HG03108 (cell line): ENCODE data around the gene KCTD11.
"Not testable (repeated sequence)": the region's sequence is repeated elsewhere in the genome, so short reads cannot be mapped to it uniquely, and the experiment has no call there.

Experiments used
- ATAC-seq: cut with Tn5 transposase; IDR thresholded peaks from one replicate; pipeline ENCODE4 v1.9.1; 2021; ENCODE audit warnings: moderate library complexity; ENCODE audit not compliant: unreplicated experiment

The KCTD11 gene

DNA sequence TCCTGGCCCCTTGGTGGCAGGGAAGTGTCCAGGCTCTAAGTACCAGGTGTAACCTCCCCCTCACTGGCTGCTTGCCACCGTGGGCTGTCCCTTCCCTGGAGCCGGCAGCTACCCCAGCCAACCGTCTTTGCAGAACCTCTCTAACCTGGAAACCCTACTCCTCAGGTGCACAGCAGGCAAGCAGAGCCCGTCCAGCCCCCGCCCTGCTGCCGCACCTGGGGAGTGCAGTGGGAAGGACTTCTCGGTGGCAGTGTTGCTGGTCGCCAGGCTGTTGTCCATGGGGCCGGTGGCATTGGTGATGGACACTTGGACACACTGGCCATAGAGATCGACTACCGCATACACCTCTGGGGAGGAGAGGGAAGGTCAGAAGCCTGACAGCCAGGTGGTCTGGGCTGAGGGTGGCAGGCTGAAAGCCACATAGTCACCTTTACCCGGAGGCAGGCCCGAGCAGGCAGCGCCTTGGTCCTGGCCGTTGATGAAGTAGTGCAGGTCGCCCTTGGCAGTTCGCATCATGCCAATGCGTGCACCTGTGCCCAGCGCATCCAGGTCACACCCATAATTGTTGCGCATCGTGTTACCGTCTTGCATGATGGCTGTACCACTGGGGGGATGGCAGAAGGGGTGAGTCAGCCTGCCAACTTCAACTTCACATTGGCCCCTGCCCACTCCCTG lies 29.3 kb upstream of the KCTD11 start:
- no peak for ATAC-seq

DNA sequence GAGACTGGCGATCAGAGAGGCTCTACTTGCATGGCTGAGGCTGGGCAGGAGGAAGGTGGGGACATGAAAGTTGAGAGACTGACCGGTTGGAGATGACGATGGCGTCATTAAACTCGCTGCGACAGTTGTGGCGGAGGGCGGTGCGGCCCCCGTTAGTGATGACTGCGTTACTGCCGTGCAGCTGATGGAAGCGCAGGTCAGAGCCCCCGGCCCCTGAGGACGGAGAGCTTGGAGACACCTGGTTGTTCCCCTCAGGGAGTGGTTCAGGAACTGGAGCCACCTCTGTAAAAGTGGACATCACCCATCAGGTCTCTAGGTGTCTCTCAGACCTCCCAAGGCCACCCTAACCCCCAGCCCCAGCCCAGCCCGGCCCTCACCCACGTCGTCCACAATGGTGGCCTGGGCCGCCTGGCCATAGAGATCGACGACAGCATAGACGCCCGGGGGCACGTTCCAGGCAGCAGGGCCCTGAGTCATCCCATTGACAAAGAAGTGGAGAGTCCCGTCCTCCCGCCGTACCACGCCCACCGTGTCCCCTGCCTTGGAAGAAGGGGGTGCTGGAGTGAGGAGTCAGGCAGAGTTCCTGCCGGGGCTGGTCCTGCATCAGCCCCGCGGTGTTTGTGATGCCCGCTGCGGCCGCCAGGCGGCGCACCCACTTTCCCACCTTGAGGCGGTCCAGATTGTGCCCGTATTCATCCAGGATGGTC lies 28.1 kb upstream of the KCTD11 start:
- no peak for ATAC-seq

DNA sequence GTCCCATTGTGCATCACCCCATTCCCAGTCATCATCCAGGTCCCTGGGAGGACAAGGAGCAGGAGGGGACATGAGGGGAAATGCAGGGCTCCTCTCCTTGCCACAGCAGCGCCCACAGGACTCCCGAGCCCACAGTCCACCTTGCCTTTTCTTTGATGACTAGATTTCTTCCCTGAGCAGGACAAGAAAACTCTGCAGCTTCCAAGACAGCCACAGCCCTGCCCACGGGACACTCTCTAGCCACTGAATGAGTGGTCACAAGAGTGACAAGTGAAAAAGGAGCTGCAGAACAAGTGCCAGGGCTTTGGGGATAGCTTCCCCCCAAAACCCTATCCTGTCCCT lies 27.6 kb upstream of the KCTD11 start:
- ATAC-seq = no peak

DNA sequence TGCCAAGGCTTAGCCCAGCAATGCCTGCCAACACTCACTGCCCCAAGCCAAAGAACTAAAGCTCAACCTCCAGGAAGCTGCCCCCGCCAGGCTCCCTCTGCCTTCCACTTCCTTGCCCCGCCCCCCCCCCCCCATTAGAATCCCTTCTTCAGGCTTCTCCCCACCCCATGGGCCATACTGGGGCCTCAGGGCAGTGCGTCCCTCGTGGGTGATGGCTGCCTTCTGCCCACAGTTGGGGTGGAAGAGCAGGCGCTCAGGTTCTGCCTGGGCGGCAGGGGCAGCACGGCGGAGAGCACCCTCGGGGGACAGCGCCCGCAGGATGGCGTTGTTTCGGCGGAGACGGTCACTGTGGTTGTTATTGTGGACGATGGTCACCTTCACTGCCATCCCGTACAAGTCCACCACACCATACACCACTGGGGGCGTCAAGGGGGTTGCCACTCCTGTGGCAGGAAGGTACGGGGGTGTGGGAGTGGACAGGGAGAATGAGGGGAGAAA lies 26.9 kb upstream of the KCTD11 start:
- no peak for ATAC-seq

DNA sequence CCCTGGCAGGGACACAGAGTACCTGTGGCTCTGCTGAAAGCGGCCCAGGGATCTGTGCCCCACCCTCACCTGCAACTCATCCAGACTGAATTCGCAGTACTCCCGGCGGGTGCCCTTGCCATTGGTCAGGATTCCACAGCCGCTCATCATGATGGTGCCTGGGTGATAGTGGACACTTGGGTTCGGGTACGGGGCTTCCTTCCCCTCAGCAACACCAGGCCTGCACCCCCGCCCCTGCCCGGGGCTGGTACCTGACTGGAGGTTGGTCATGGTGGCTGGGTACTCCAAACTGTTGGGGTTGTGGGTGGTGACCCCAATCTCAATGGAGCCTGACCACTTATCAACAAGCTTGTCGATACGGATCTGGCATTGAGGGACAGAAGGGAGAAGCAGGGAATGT lies 25.8 kb upstream of the KCTD11 start:
- no peak for ATAC-seq

DNA sequence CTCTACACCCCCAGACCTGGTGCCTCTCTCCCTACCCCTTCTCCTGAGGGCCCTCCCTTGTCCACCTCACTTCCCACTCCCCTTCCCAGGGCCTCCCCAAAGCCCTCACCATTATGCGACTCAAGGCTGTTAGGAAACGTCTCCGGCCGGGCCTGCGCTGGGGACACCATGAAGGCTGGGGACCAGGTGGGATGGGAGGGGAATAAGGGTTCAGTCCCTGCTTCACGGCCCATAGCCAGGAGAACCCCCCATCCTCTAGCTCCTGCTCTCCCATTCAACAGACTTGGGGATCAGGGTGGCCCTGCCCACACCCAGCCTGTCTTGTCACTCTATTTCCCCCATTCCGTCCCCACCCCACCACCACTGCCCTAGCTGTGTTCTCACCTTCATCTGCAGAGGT lies 24.9 kb upstream of the KCTD11 start:
- ATAC-seq = no peak

DNA sequence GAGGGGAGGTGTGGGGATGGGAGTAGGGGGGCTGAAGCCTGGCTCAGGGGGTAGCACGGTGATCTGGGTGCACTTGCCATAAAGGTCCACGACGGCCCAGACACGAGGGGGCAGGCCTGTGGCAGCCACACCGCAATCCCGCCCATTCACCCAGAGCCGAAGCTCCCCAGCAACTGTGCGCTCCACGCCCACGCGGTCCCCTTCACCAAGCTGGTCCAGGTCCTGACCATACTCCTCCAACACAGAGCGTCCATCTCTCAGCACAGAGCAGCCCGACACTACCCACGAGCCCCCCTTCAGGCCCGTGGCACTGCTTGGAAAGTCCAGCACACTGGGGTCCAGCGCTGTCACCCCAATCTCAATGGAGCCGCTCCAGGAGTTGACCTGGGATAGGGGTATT lies 24.5 kb upstream of the KCTD11 start:
- no peak for ATAC-seq

DNA sequence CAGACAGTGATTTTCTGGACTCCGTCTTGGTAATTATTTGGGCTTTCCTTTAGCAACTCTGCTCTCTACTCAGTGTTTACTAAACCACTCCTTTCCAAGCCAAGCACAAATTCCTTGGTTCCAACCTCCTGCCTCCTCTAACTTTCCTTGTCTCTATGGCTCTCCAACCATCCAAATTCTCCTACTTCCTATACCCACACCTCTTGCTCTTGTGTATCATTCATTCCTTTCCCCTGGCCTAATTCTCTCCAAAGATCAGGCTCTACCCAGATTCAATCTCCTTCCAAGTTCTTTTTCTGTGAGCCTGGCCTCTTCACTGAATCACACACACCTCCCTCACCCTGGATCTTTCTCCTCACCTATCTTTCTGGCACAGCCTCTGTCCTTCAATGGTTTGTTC lies 24.0 kb upstream of the KCTD11 start:
- ATAC-seq = no peak

DNA sequence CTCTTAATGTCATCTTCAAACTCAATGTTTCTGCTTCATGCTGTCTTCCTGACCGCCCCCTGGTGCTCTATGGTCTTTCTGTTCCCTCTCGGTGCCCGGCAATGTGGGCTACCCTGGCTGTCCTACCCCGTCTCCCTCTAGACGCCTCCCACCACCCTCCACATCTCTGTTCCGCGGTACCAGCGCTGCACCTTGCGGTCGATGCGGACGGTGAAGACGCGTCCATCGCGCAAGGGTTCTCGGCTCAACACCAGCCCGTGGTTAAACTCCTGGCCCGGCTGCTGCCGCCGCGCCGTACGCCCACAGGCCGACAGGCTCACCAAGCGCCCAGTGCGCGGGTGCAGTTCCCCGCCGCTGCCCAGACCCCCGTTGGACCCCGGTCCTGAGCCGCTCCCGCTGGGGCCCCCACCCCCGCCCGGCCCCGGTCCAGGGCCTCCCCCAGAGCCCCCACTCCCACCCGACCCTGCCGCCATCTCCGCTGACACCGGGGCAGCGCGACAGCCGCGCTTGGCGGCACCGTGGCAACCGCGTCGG lies 23.1 kb upstream of the KCTD11 start, which contains the start of gene NEURL4:
TSS of gene NEURL4 (minus strand) at position 496 of the 534 bp plus-strand sequence. CDS start at position 473, 23 bp downstream.
- ATAC-seq = peak; percentile 1

DNA sequence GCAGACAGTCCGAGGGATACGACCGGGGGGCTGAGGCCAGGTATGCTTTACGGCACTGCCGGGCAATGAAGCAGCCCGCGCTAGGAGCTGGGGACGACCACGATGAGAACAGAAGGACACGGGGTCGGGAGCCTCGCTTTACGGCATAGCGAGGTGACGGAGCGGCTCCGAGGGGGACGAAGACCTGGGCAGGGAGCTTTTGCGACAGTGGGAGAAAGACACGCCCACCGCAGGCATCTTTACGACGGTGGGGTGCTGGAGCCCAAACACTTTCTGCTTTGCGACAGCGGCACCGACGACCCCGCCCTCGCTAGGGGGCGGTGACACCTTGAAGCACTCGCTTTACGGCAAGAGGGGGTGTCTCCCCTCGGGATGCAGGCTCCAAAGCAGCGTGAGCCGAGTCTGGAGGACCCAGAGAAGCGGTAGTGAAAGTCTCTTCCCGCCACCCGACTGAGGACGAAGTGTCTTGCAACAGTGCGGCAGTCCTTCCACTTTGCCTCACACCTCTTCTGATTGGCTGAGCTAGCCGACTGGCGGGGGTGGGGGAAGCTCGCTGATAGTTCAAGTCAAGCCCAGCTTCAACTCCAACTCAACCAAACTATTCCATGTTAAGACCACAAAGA lies 22.5 kb upstream of the KCTD11 start:
- ATAC-seq = peak; percentile 55

DNA sequence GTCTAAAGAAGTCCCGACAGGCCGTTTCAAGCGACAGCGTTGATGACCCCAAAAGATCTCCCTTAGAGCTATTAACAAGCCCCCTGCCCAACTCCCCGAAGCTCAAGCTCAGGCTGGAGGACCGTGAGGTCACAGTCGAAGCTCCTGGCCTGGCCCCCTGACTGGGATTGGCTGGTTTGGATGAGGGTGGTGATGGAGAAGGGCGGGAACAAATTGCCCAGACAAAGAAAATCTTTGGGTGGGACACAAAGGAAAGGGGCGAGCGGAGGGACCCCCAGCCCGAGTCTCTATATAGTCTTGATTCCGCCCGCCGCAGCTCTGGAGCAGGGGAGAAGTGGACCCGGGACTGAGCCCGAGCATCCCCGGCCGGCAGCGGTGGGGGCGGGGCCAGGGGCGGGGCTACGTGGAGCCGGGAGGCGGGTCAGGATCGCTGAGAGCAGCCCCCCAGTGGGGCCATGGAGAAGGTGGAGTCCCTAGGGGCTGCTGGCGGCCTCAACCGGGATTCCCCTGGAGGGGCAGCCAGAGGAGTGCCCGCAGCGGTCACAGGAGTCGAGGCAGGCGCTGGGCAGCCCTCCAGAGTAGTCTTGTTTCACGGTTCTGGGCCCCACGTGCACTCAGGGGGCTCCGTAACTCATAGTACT lies 21.8 kb upstream of the KCTD11 start:
- ATAC-seq = peak; percentile 36

DNA sequence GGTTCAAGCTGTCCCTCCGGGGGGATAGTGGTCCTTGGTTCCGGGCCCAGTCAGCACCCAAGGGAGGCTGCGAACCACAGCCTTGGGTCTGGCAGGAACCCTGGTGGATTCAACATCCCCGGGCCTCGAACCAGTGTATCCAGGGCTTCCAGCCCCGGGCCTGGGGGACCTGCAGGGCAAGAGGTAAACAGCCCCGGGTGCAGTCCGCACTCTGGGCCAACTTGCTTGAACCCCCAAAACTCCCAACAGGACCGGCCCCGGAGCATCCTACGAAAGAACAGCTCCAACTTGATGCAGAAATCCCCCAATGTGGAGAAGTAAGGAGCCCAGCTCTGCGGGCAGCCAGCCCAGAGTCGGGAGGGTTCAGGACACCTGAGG lies 21.3 kb upstream of the KCTD11 start:
- ATAC-seq = no peak

DNA sequence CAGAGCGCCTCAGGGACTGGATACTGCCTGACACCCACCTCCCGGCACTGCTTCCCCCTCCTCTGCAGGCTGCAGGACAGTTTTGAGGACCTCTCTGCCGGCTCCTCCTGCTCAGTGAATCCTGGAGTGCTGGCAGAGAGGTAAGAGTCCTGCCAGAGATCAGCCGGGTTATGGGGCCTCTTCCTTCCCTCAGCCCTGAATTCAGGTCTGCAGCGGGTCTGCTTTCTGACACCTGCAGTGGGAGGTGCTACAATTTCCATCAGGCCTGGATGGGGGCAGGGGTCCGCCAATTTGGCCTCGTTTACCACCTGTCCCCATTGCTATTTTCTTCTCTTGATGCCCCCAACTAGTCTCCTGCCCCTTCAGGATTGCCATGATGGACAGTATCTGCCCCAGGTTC lies 19.9 kb upstream of the KCTD11 start:
- ATAC-seq = no peak

DNA sequence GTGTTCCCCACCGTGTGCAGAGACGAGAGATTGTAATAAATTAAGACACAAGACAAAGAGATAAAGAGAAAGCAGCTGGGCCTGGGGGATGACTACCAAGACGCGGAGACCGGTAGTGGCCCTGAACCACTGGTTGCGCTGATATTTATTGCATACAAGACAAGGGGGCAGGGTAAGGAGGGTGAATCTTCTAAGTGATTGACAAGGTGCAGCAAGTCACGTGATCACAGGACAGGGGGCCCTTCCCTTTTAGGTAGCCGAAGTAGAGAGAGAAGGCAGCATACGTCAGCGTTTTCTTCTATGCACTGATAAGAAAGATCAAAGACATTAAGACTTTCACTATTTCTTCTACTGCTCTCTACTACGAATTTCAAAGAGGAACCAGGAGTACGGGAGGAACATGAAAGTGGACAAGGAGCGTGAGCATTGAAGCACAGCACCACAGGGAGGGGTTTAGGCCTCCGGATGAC lies 19.3 kb upstream of the KCTD11 start:
- ATAC-seq = not testable (repeated sequence)

DNA sequence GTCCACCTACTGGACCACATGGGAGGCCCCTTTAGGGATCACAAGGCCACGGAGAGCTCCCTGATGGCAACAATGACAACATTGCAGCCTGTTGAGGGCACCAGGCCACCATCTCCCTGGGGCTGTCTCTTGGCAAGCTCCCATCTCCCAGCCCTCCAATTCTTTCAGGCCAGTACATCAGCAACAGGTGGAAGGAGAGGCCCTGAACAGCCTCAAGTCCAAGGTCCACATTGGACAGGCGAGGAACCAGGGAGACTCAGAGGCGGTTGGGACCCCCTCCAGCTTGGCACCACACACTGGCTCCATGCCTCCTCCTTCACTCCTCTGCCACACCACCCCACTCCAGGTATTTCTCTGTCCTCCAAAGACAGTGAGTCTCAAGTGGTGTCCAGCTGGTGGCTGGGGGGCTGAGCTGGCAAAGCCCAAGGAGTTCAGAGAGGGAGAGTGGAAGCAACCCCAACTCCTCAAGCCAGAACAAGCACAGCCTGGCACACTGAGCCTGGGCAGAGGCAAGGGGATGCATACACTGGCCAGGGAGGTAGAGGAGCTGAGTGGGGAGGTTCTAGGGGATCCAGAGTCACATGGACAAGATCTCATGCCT lies 16.9 kb upstream of the KCTD11 start:
- no peak for ATAC-seq

DNA sequence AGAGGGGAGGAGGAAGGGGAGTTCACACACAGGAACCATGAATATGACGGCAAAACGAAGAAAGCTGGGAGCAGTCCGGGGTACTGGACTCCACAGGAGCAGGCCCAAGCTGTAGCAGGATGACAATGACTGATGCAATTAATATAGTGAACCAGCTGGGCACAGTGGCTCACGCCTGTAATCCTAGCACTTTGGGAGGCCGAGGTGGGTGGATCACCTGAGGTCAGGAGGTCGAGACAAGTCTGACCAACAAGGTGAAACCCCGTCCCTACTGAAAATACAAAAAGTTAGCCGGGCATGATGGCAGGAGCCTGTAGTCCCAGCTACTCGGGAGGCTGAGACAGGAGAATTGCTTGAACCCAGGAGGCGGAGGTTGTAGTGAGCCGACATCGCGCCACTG lies 16.2 kb upstream of the KCTD11 start:
- ATAC-seq = not testable (repeated sequence)

DNA sequence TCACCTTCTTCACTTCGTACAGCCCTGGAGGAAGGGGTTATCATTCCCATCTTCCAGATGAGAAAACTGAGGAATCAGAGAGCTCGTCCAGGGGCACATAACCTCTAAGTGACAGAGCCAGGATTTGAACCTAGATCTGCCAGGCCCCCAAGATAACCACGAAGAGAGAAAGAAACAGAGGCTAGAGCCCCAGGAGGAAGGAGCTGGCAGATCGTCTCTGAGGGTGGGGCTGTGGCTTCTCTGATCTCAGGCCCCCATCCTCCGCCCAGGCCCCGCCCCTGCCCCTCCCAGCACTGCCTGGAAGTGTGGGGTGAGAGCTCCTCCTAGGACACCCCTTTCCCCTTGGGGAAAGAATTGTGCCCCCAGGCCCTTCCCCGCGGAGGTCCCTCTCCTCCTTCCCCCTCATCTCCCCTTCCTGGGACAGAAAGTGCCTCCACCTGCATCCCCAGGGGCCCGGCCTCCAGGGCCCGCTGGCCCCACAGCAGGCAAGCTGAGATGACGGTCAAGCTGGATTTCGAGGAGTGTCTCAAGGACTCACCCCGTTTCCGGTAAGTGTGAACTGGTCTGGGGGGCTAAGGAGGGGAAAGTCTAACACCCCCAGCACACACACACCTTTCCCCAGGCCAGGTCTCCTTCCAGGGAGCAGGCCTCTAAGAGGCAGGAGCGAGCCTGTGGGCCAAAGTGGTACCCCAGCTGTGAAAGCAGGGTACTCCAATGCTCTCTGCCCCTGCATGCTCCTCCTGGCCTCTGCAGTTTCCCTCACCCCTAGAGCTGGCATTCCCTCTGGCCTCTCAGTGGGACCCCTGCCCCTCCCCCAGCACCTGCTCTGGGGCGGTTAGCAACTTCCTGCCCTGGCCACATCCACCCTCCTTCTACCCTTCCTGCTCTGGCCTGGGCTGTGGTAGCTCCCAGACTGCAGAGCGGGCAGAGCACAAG lies 15.5 kb upstream of the KCTD11 start, which contains the start of gene ACAP1:
TSS of gene ACAP1 (plus strand) at position 290 of the 936 bp plus-strand sequence. CDS start at position 496, 206 bp downstream.
- ATAC-seq = peak; percentile 62

DNA sequence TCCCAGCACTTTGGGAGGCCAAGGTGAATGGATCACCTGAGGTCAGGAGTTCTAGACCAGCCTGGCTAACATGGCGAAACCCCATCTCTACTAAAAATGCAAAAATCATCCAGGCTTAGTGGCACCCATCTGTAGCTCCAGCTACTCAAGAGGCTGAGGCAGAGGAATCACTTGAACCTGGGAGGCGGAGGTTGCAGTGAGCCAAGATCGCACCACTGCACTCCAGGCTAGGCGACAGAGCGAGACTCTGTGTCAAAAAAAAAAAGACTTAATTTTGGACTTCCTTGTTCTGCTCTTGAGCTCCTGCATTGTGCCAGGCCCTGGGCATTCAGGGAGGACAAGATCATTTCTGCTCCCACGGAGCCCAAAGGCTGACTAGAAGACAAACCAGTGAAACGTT lies 14.4 kb upstream of the KCTD11 start:
- not testable (repeated sequence) for ATAC-seq

DNA sequence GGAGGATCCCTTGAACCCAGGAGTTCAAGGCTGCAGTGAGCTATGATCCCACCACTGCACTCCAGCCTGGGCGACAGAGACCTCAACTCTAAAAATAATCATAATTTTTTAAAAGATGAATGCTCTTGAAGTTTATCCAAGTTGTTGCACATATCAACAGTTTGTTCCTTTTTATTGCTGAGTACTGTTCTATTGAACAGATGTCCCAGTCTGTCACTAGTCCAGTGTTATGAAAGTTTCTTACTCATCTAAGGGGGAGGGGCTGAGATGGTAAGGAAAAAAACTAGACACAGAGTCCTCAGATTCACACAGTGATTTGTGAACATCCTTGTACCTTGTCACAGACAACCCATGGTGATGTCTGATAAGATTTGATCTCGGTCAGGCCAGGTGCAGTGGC lies 11.8 kb upstream of the KCTD11 start:
- ATAC-seq = no peak

DNA sequence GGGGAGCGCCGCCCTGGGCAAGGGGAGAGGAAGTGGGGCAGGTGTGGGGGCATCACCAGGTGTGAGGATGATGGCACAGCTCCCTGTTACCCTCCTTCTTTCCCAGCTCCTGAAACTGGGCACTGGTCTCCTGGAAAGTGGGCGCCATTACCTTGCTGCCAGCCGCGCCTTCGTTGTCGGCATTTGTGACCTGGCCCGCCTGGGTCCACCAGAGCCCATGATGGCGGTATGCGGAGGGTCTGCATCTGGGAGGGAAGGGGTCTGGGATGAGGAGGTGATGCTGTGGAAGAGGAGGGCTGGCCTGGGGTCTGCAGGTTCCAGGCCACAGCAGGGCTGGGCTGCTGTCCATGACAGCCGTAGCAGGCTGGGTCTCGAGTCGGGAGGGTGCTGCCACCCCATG lies 10.1 kb upstream of the KCTD11 start:
- ATAC-seq = no peak
